Measurements from ENCODE around the gene BUD23.

DNA sequence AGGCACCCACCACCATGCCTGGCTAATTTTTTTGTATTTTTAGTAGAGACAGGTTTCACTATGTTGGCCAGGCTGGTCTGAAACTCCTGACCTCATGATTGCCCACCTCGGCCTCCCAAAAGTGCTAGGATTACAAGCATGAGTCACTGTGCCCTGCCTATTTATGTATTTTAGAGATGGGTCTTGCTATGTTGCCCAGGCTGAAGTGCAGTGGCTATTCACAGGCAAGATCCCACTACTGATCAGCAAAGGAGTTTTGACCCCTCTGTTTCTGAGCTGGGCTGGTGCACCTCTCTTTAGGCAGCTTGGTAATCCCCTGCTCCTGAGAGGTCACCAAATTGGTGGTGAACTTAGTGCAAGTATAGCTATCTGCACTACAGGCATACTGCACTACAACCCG lies 49.0 kb downstream of the BUD23 start:
- TF ChIP-seq, protein P1, sequence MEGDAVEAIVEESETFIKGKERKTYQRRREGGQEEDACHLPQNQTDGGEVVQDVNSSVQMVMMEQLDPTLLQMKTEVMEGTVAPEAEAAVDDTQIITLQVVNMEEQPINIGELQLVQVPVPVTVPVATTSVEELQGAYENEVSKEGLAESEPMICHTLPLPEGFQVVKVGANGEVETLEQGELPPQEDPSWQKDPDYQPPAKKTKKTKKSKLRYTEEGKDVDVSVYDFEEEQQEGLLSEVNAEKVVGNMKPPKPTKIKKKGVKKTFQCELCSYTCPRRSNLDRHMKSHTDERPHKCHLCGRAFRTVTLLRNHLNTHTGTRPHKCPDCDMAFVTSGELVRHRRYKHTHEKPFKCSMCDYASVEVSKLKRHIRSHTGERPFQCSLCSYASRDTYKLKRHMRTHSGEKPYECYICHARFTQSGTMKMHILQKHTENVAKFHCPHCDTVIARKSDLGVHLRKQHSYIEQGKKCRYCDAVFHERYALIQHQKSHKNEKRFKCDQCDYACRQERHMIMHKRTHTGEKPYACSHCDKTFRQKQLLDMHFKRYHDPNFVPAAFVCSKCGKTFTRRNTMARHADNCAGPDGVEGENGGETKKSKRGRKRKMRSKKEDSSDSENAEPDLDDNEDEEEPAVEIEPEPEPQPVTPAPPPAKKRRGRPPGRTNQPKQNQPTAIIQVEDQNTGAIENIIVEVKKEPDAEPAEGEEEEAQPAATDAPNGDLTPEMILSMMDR (IDR thresholded peaks at IDR 0.05) = no peak
- TF ChIP-seq POLR2A (IDR thresholded peaks at IDR 0.05) (no peak), EP300 (IDR thresholded peaks at IDR 0.05) (no peak)

Measured in tibial nerve (tissue), 4 donors.